Mucosa of descending colon (tissue), 3 donors: ENCODE results near the gene PRDM16. TPM values are rescaled to one million over a fixed set of nuclear protein-coding genes. Genes with fewer than 3 reads are reported as not detected.

Source experiments
- ATAC-seq: fragments of 200-7000 bp; cut with Tn5 transposase; one replicate; pipeline ENCODE4 v1.9.1; 2020; ENCODE audit warnings: mild to moderate bottlenecking, moderate library complexity
- DNase-seq, 3 donors: peaks; one replicate each; pipeline ENCODE4 v3.0.0-alpha.2; 2020
- H3K36me3 ChIP-seq: fragments of 200-600 bp; one replicate; pipeline ENCODE4 v1.8.0; 2021; ENCODE audit warnings: low read depth, mild to moderate bottlenecking
- H3K4me1 ChIP-seq: fragments of 200-600 bp; one replicate; pipeline ENCODE4 v1.8.0; 2021; ENCODE audit warnings: low read depth, mild to moderate bottlenecking
- H3K4me3 ChIP-seq: fragments of 200-600 bp; one replicate; pipeline ENCODE4 v1.8.0; 2021; ENCODE audit warnings: mild to moderate bottlenecking
- H3K9me3 ChIP-seq: fragments of 200-600 bp; one replicate; pipeline ENCODE4 v1.8.0; 2021; ENCODE audit warnings: mild to moderate bottlenecking
- CTCF ChIP-seq: fragments of 200-600 bp; IDR thresholded peaks from one replicate; pipeline ENCODE4 v1.8.0; 2022; ENCODE audit warnings: antibody characterized with exemption, mild to moderate bottlenecking
- intact Hi-C, 2 donors: fragments of 100-400 bp; cut with DNase I in 1 of 2; cut with micrococcal nuclease in 1 of 2; formaldehyde crosslinking; loops; one replicate each; pipeline versions ENCODE4 v1.11.0 to v1.11.1; 2022; cut with DNase I, micrococcal nuclease
- total RNA-seq, 3 donors: library from RNA; stranded (reverse); fragmentation: NEBNext Ultra II Directional in 2 of 3; extraction: Animal tissue kit (Norgen Biotek cat#: 25700) in 2 of 3; gene quantifications; one replicate each; pipeline versions ENCODE4 v1.2.1 to v1.2.4, GENCODE V29; 2021 to 2023
- donor health status: DM: no; HTN: no; CAD: no; lungs with moderate emphysema.
- donor health status: DM: no; HTN: no; CAD: no.
- donor health status: DM: no; HTN: yes; CAD: no.

PRDM16 gene
- total RNA-seq, 3 donors from 2014 or later = 1.6 to 2.5 (median 2.4) TPM

- intact Hi-C loops = no loop called here
These were observed 8.1 kb upstream of the PRDM16 start for GRCh38 chr1:3060601-3061551.

GRCh38 chr1:3061566-3061965, 7.4 kb upstream of the PRDM16 start:
- H3K9me3 ChIP-seq = no peaks in the 10 kb centered on the region
- H3K4me1 ChIP-seq = peaks cover 6% of the 10 kb centered on the region
- ATAC-seq (no peak), DNase-seq (peak in 1 of 3 donors; percentile 22)
- no peaks in the 10 kb centered on the region for H3K36me3 ChIP-seq
- intact Hi-C loops = no loop called here
- TF ChIP-seq CTCF = no peak
- H3K4me3 ChIP-seq = no peak overlapping the region

More at GRCh38 chr1:3060601-3061551, 8.1 kb upstream of the PRDM16 start:
- no peaks in the 10 kb centered on the region for H3K9me3 ChIP-seq
- ATAC-seq (no peak), DNase-seq (peak in 1 of 3 donors; percentile 22)
- no peak for TF ChIP-seq CTCF
- H3K4me3 ChIP-seq = no peak overlapping the region
- H3K4me1 ChIP-seq = peaks cover 6% of the 10 kb centered on the region
- no peaks in the 10 kb centered on the region for H3K36me3 ChIP-seq

GRCh38 chr1:3061981-3062615, 6.9 kb upstream of the PRDM16 start:
- no peak for TF ChIP-seq CTCF
- no peaks in the 10 kb centered on the region for H3K9me3 ChIP-seq
- intact Hi-C loops = no loop called here
- no peak overlapping the region for H3K4me3 ChIP-seq
- DNase-seq = peak in 1 of 3 donors; percentile 31
- peaks cover 6% of the 10 kb centered on the region for H3K4me1 ChIP-seq
- no peaks in the 10 kb centered on the region for H3K36me3 ChIP-seq
- no peak for ATAC-seq

- Histone ChIP-seq H3K36me3 (no peaks in the 10 kb centered on the region), H3K4me3 (no peak overlapping the region), H3K4me1 (peaks cover 6% of the 10 kb centered on the region), H3K9me3 (no peaks in the 10 kb centered on the region)
- intact Hi-C loops = no loop called here
- TF ChIP-seq CTCF = no peak
- DNase-seq (peak in 1 of 3 donors; percentile 43), ATAC-seq (no peak)
These were observed 6.2 kb upstream of the PRDM16 start for GRCh38 chr1:3062616-3063378.
